Activated T-cell treated with anti-CD3 and anti-CD28 coated beads, Interleukin-2, amount 50 U/mL, for 24 hours (primary cell): ENCODE measurements around the gene CYP11A1.

Experiments used
- DNase-seq: peaks from one replicate; pipeline ENCODE4 v3.0.0-alpha.2; 2020
- H3K27ac Mint-ChIP-seq: 2 replicates; pipeline ENCODE4 v1.8.0; 2020; ENCODE audit warnings: mild to moderate bottlenecking, mixed read lengths
- H3K27me3 Mint-ChIP-seq: 2 replicates; pipeline ENCODE4 v1.8.0; 2020; ENCODE audit warnings: mixed read lengths
- H3K36me3 Mint-ChIP-seq: 2 replicates; pipeline ENCODE4 v1.8.0; 2020; ENCODE audit warnings: low read depth, mixed read lengths
- H3K4me1 Mint-ChIP-seq: 2 replicates; pipeline ENCODE4 v1.8.0; 2020; ENCODE audit warnings: low read depth, mixed read lengths
- H3K4me3 Mint-ChIP-seq: 2 replicates; pipeline ENCODE4 v1.8.0; 2020; ENCODE audit warnings: mild to moderate bottlenecking, moderate library complexity, mixed read lengths
- H3K9me3 Mint-ChIP-seq: 2 replicates; pipeline ENCODE4 v1.8.0; 2020; ENCODE audit warnings: mixed read lengths

Gene CYP11A1

DNA sequence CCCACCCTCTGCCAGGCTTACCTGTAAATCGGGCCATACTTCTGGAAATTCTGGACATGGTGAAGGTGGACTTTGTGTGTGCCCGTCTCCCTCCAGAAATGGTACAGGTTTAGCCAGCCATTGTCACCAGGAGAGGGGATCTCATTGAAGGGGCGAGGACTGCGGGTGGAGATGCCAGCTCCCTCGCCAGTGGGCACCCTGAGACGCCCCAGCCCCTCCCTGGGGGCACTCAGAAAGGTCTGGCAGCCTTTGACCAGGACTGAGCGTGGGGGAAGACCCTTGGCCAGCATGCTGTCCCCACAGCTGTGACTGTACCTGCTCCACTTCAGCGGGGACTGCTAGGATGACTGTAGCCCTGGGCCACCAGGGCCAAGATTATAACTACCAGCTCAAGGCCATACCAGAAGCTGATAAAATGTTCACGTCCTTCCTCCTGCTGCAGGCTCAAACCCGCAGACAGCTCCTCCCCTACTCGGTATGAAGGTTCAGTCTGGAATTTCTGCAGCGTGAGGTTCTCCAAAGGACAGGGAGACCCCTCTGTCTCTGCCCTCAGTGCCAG, at the start of gene CYP11A1:
Gene CYP11A1 (minus strand): TSS at position 351 of the 559 bp plus-strand sequence. CDS start 61 bp downstream, at position 290.
- H3K9me3 Mint-ChIP-seq = no peaks in the 10 kb centered on the region
- H3K27me3 Mint-ChIP-seq = peaks cover 40% of the 10 kb centered on the region
- H3K4me3 Mint-ChIP-seq = no peak within 1 kb of the TSS
- peaks cover 4% of the 10 kb centered on the region for H3K4me1 Mint-ChIP-seq
- no peak for DNase-seq
- no peaks in the 10 kb centered on the region for H3K36me3 Mint-ChIP-seq
- H3K27ac Mint-ChIP-seq = no peak within 1 kb of the TSS

DNA sequence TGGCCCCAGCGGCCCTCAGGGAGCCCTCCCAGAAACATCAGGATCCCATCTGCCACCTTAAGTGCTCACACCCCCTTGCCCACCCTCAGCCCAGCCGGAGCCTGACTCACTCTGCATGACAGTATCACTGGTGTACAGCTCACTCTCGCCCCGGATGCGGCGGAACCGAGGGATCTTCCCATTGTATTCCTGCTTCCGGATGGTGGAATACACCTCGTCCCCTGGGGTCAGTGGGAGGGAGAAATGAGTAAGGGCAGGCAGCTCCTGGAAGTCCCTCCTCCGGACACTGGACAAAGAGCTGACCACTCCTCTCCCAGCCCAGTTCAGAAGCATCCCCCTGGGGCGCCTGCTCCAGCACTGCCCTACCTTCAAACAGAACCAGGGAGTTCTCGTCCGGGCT, 49.8 kb upstream of the CYP11A1 start:
- no peak overlapping the region for H3K4me3 Mint-ChIP-seq
- H3K27me3 Mint-ChIP-seq = no peaks in the 10 kb centered on the region
- H3K9me3 Mint-ChIP-seq = no peaks in the 10 kb centered on the region
- H3K27ac Mint-ChIP-seq = peak overlapping the region; percentile 67
- peaks cover 61% of the 10 kb centered on the region for H3K4me1 Mint-ChIP-seq
- H3K36me3 Mint-ChIP-seq = peaks cover 94% of the 10 kb centered on the region
- no peak for DNase-seq

DNA sequence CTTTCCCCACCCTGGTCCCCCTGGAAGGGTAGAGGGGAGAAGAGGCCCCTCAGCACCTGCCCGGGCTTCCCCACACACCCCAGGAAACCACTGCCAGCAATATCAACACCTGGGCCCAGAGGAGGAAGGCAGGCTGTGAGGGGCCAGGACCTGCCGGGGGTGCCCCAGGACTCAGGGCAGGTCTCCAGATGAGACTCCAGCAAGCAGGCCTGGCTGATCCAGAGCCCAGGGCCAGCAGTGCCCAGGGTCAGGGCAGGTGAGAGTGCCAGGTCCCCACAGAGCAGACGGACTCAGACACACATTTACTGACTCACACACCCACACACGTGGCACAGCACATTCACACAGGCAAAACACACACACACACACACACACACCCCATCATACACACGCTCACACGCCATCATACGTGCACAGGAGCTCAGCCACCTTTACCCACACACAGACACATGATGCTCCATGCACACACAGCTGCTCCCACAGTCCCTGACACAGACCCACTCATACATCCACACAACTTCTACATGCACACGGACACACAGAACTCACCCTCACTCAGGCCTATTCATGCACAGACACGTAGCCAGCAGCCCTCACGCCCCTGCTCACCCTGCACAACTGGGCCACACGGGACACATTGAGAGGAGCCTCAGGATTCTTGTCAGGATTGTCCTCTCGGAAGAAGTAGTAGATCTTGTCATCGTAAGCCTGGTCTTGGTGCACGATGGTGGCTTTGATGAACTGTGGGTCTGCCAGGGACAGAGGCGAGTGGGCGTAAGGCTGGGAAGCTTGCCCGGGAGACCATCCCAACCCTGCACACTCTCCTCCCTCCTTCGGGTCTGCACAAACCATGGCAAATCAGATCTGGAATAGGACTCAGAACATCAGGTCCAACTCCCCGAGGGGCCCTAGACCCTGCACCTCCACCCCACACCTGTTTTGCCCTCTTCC, 48.8 kb upstream of the CYP11A1 start:
- DNase-seq = no peak
- Mint-ChIP-seq H3K27ac (peak overlapping the region; percentile 68), H3K4me3 (no peak overlapping the region), H3K27me3 (no peaks in the 10 kb centered on the region), H3K4me1 (peaks cover 56% of the 10 kb centered on the region), H3K36me3 (peaks cover 96% of the 10 kb centered on the region), H3K9me3 (no peaks in the 10 kb centered on the region)

DNA sequence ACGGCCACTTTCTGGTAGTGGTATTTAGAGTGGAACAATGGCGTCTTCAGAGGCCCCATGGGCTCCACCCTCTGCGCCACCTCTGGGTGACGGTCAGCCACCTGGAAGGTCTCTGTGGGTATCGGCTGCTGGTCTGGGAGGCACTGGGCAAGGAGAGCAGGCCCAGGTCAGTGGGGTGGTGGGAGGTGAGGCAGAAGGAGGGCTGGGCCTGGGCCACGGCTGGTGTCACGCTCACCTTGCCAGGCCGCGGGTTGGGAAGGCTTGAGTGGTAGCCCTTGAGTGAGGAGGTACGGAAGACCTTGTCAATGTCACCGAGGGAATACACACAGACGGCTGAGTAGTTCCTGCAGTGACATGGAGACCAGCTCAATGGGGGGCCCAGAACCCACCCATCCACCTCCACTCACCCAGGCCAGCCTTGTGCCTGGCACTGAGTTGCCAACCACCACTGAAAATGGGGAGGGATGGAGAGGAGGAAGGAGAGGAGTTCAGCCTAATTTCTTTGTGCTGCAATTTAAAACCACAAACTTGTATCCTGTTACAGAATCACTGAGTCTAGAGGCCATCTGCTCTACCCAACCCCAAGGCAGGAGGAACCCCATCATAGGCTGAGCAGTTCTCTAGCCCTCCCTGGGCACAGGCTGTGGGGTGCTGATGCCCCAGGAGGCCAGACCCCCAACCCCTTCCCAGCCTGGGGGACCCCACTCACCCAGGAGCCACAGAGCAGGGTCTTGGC, 47.3 kb upstream of the CYP11A1 start:
- Mint-ChIP-seq H3K27ac (peak overlapping the region; percentile 82), H3K27me3 (no peaks in the 10 kb centered on the region), H3K36me3 (peaks cover 96% of the 10 kb centered on the region), H3K4me1 (peaks cover 42% of the 10 kb centered on the region), H3K9me3 (no peaks in the 10 kb centered on the region), H3K4me3 (no peak overlapping the region)
- no peak for DNase-seq

DNA sequence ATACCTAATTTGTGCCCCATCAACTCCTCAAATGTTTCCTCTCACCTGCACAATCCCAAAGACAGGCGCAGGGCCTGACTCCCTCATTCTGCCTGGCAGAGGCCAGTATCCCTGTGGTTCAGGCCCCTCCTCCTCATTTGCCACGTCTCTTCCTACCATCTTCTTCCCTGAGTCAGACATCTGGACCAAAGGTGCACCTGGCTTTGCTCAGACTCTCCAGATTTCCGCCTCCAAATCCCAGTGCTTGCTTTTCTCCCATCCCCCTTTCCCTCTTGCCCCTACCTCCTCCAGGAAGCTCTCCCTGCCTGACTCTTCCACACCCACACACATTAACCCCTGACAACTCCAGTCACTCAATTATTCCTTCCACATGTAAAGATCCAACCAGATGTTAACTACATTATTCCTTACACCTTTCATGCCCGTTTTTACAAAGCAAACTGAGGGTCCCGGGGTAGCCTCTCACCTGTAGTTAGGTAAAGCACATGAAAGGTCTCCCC, 46.7 kb upstream of the CYP11A1 start:
- Mint-ChIP-seq H3K4me1 (peaks cover 40% of the 10 kb centered on the region), H3K9me3 (no peaks in the 10 kb centered on the region), H3K27me3 (no peaks in the 10 kb centered on the region), H3K27ac (peak overlapping the region; percentile 73), H3K4me3 (no peak overlapping the region), H3K36me3 (peaks cover 91% of the 10 kb centered on the region)
- DNase-seq = no peak

DNA sequence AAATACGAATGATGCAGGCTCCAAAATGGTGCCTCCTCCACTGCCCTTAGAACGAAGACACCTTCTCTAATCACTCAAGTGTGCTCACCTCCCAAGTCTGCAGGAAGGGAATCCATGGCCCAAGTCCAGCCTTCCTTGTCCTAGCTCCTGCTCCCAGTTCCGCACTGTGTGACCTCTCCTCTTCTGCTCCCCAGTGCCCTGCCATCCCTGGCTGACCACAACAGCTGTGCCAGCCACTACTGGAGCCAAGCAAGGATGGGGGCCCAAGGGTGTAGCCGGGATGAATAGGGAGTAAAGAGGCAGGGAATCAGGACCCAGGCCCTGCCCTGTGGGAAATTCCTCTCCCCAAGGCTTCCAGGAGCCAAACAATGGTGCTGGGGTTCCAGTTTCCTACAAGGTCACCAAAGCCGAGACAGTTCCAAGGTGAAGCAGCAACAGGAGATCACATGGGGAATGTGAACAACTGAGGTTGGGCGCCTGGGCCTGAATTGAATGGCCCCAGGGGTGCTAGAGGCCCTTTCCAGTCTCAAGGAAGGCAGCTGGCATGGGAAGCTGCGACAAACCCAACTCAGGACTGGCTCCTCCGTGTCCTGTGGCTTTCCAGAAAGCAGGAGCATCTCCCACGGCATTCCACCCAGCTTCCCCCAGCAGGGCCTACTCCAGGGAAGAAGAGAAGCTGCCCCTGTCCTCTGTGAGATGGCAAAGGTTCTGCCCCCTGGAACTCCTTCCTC, 46.1 kb upstream of the CYP11A1 start:
- no peak for DNase-seq
- Mint-ChIP-seq H3K4me1 (peaks cover 38% of the 10 kb centered on the region), H3K36me3 (peaks cover 92% of the 10 kb centered on the region), H3K27ac (peak overlapping the region; percentile 73), H3K4me3 (no peak overlapping the region), H3K9me3 (no peaks in the 10 kb centered on the region), H3K27me3 (no peaks in the 10 kb centered on the region)

DNA sequence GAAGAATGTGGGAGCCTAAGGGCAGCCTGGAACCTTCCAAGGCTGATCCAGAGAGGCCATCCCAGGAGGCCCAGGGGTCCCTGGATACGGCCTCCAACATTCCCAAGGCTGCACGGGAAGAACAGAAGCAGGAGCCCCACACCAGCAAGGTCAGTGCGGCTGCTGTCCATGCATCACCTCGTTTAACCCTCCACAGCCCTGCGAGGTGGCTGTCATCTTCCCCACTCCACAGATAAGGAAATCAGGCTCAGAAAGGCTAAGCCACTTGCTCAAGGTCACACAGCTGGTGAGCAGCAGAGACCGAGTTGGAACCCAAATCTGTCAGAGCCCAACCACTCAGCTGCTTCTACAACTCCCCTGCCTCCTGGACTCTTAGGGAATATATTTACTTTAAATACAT, 44.7 kb upstream of the CYP11A1 start:
- peaks cover 37% of the 10 kb centered on the region for H3K4me1 Mint-ChIP-seq
- H3K27me3 Mint-ChIP-seq = no peaks in the 10 kb centered on the region
- H3K9me3 Mint-ChIP-seq = no peaks in the 10 kb centered on the region
- no peak for DNase-seq
- peaks cover 84% of the 10 kb centered on the region for H3K36me3 Mint-ChIP-seq
- H3K27ac Mint-ChIP-seq = peak overlapping the region; percentile 67
- H3K4me3 Mint-ChIP-seq = no peak overlapping the region

DNA sequence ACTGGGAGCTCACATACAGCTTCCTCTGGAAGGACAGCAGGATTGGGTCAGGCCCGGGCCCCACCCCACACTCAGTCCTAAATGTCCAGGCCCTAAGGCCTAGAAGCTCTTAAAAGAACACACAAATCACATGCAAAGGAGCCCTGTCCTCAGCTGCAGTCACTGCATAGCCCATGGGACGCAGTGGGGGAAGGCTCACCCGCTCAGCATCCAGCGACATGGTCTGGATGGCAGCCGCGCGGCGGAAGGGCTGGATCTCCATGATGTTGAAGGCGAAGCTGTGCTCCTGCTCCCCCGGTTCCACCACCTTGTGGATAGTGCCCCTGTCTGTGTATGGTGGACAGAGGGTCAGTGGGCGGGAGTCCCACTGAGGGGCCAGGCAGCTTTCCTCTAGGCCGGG, 44.2 kb upstream of the CYP11A1 start:
- Mint-ChIP-seq H3K4me3 (no peak overlapping the region), H3K36me3 (peaks cover 79% of the 10 kb centered on the region), H3K27me3 (no peaks in the 10 kb centered on the region), H3K9me3 (no peaks in the 10 kb centered on the region), H3K4me1 (peaks cover 36% of the 10 kb centered on the region), H3K27ac (peak overlapping the region; percentile 65)
- DNase-seq = no peak

DNA sequence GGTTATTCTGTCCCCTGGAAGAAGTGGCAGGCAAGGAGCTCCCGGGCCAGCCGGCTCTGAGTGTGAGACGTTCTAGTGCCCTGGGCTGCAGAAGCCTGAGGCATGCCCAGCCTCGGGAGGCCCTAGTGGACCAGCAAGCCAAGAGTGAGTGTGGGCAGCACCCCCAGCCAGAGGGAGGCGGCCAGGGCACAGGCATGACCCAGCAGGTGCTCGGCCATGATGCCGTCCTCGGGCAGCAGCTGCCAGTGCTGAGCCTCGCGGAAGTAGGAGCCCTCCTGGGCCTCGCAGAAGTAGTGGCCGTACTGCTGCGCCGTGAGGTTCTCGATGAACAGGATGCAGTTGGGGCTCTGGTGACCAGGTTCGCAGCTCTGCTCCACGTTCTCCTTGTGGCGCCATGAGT, 43.1 kb upstream of the CYP11A1 start:
- Mint-ChIP-seq H3K4me1 (peaks cover 39% of the 10 kb centered on the region), H3K9me3 (no peaks in the 10 kb centered on the region), H3K27ac (peak overlapping the region; percentile 71), H3K27me3 (no peaks in the 10 kb centered on the region), H3K4me3 (no peak overlapping the region), H3K36me3 (peaks cover 76% of the 10 kb centered on the region)
- DNase-seq = no peak

DNA sequence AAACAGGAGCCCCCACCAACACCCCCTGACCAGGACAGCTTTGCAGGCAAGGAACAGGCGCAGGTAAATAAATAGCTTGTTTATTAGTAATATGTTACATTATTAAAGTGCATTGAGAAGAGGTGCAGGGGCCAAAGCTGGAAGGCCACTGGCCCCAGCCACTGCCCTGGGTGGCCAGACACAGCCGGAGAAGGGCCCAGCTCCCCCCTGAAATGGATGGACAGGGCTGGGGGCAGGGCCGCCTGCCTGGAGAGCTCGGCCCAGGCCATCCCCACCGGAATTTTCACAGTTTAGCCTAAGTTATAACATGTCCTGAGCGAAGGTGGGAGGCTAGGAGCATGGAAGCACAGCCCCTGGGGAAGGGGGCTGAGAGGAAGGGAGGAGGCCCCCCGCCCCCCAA, 41.8 kb upstream of the CYP11A1 start:
- Mint-ChIP-seq H3K36me3 (peaks cover 70% of the 10 kb centered on the region), H3K27me3 (no peaks in the 10 kb centered on the region)

DNA sequence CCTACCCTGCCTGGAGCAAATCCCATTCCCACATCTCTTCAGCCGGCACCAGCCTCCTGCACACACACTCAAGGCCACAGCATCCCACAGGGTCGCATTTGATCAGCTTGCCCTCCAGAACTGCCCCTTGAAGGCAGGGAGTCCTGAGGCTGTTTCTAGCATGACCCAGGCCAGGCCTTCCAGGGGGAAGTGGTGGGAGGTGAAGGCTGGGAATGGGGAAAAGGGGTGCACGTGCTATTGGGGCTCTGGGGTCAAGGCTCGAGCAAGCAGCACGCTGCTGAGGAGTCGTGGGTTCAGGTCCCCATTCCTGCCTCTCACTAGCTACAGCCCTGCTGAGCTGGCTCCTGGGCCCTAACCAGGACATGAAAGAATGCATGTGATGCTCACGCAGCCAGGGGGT, 41.4 kb upstream of the CYP11A1 start:
- H3K4me3 Mint-ChIP-seq = no peak overlapping the region
- peaks cover 43% of the 10 kb centered on the region for H3K4me1 Mint-ChIP-seq
- H3K27ac Mint-ChIP-seq = peak overlapping the region; percentile 80
- no peaks in the 10 kb centered on the region for H3K27me3 Mint-ChIP-seq
- DNase-seq = no peak
- H3K9me3 Mint-ChIP-seq = no peaks in the 10 kb centered on the region
- peaks cover 70% of the 10 kb centered on the region for H3K36me3 Mint-ChIP-seq

More for the DNA sequence above, 41.8 kb upstream of the CYP11A1 start:
- no peak for DNase-seq
- peaks cover 40% of the 10 kb centered on the region for H3K4me1 Mint-ChIP-seq
- peak overlapping the region; percentile 80 for H3K27ac Mint-ChIP-seq
- H3K9me3 Mint-ChIP-seq = no peaks in the 10 kb centered on the region
- no peak overlapping the region for H3K4me3 Mint-ChIP-seq

DNA sequence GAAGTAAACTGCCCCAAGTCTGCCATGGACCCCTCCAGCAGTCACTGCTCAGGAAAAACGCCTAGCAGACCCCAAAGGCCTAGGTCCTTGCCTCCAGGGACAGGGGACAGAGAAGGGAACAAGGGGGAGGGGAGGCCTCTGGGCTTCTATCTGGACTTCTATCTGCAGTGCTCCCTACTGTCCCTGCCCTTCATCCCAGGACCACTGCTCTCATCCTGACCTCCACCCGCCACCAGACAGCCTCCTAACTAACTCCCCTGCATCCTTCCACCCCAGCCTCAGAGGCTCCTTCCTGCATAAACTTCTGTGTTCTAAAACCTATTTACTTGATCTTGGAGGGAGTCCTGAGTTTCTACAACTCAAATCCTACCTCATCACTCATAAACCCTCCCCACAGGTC, 40.9 kb upstream of the CYP11A1 start:
- no peaks in the 10 kb centered on the region for H3K9me3 Mint-ChIP-seq
- DNase-seq = no peak
- no peak overlapping the region for H3K4me3 Mint-ChIP-seq
- no peaks in the 10 kb centered on the region for H3K27me3 Mint-ChIP-seq
- peaks cover 67% of the 10 kb centered on the region for H3K36me3 Mint-ChIP-seq
- H3K27ac Mint-ChIP-seq = peak overlapping the region; percentile 80
- peaks cover 47% of the 10 kb centered on the region for H3K4me1 Mint-ChIP-seq

DNA sequence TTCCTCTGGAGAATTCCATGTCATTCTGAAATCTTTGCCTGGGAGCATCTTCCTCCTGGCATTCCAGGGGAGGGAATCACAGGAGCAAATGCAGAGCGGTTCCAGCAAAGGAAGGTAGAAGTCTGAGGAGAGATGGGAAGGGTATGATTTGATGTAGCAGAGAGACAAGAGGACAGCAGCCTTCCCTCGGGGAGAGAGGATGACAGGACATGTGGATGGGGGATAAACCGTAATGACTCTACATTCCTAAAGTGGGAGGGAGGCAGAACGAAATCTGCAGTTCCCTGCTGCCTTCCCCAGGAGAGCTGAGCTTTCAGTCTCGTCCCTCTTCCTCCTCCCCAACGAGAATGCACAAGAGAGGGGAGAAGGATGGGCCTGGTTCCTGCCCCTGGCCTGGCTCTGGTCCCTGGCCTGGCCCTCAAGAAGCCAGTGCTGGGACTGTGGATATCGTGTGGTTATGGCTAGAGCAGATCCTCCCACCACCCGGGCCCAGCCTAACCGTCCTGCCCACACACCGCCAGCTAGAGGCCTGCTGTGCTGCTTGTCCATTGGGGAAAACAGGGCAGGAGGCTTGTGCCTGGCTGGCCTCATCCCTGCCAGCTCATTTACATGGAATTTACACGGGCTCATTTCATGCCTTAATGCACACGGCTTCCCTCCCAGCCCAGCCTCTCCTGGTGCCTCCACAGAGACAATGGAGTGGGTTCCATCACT, 39.7 kb upstream of the CYP11A1 start:
- Mint-ChIP-seq H3K36me3 (peaks cover 55% of the 10 kb centered on the region), H3K4me1 (peaks cover 60% of the 10 kb centered on the region), H3K27ac (peak overlapping the region; percentile 80)

More for the DNA sequence above, 39.7 kb upstream of the CYP11A1 start:
- Mint-ChIP-seq H3K9me3 (no peaks in the 10 kb centered on the region), H3K27me3 (no peaks in the 10 kb centered on the region), H3K4me3 (no peak overlapping the region)
- no peak for DNase-seq
